ENCODE results near the gene SPATA32. TPM values are rescaled to one million over a fixed set of nuclear protein-coding genes. Genes with fewer than 3 reads are reported as not detected.

The SPATA32 gene
- total RNA-seq, 1 donor from 2014 or later: not detected

- no peak for TF ChIP-seq CTCF (conservative IDR thresholded peaks at IDR 0.05; ENCODE audit: low read depth, low read length)
- DNase-seq (ENCODE audit: low read depth): no peak
- no peak overlapping the region for H3K4me3 ChIP-seq (ENCODE audit: low read depth, low read length)
Measured at GRCh38 chr17:45300060-45300751, 38.3 kb upstream of the SPATA32 start.

GRCh38 chr17:45299361-45299760, 37.5 kb upstream of the SPATA32 start:
- no peak overlapping the region for H3K4me3 ChIP-seq (ENCODE audit: low read depth, low read length)
- no peak for TF ChIP-seq CTCF (conservative IDR thresholded peaks at IDR 0.05; ENCODE audit: low read depth, low read length)
- no peak for DNase-seq (ENCODE audit: low read depth)

- TF ChIP-seq CTCF (conservative IDR thresholded peaks at IDR 0.05; ENCODE audit: low read depth, low read length): no peak
- DNase-seq (ENCODE audit: low read depth): no peak
- no peak overlapping the region for H3K4me3 ChIP-seq (ENCODE audit: low read depth, low read length)
Measured at GRCh38 chr17:45298546-45299285, 36.8 kb upstream of the SPATA32 start.

GRCh38 chr17:45296833-45297124, 34.9 kb upstream of the SPATA32 start:
- DNase-seq (ENCODE audit: low read depth): no peak
- TF ChIP-seq CTCF (conservative IDR thresholded peaks at IDR 0.05; ENCODE audit: low read depth, low read length): no peak
- no peak overlapping the region for H3K4me3 ChIP-seq (ENCODE audit: low read depth, low read length)

- DNase-seq (ENCODE audit: low read depth): no peak
- no peak for TF ChIP-seq CTCF (conservative IDR thresholded peaks at IDR 0.05; ENCODE audit: low read depth, low read length)
- no peak overlapping the region for H3K4me3 ChIP-seq (ENCODE audit: low read depth, low read length)
Measured at GRCh38 chr17:45296003-45296832, 34.3 kb upstream of the SPATA32 start.

- DNase-seq (ENCODE audit: low read depth): no peak
- no peak overlapping the region for H3K4me3 ChIP-seq (ENCODE audit: low read depth, low read length)
- TF ChIP-seq CTCF (conservative IDR thresholded peaks at IDR 0.05; ENCODE audit: low read depth, low read length): no peak
Measured at GRCh38 chr17:45294506-45294905, 32.6 kb upstream of the SPATA32 start.
